HCT116 (cell line): ENCODE results near the gene KNSTRN. TPM values are rescaled to one million over a fixed set of nuclear protein-coding genes. Genes with fewer than 3 reads are reported as not detected.

Experiments used
- ATAC-seq: fragments of 200-7000 bp; cut with Tn5 transposase; 2 replicates; pipeline ENCODE4 v1.9.1; 2020; ENCODE audit warnings: mild to moderate bottlenecking, moderate library complexity
- BruUV-seq: library from RNA; stranded (reverse); fragments of 400-500 nt; replicated peaks from 2 replicates; lab custom pipeline; 2021; lab: Mats Ljungman, UMichigan
- CTCF ChIA-PET: fragments of 300-600 bp; sonication (Branson Sonifier 250); formaldehyde crosslinking; loops from one replicate; lab custom pipeline; 2021; ENCODE audit warnings: antibody characterized with exemption; lab: Charles Lee
- POLR2A ChIA-PET: fragments of 300-600, 350-600 bp; sonication (Branson Sonifier 250); formaldehyde crosslinking; loops from one replicate; lab custom pipeline; 2021; ENCODE audit warnings: antibody characterized with exemption; lab: Charles Lee
- RAD21 ChIA-PET, 2 experiments: fragments of 300-600 bp; sonication (Branson Sonifier 250); formaldehyde crosslinking; loops; one replicate each; lab custom pipeline; 2023; ENCODE audit warnings: low total read pairs in 2 of 2; ENCODE audit not compliant: uncharacterized antibody in 2 of 2, unreplicated experiment in 2 of 2, low non-redundant PET in 1 of 2; lab: Charles Lee
- DNase-seq: peaks from one replicate; pipeline ENCODE4 v3.0.0-alpha.2; 2010; ENCODE audit warnings: low read depth, low spot score
- H2AFZ ChIP-seq: fragments of 200-600 bp; shearing (Covaris generic), sonication (generic); 2 replicates; pipeline ENCODE4 v1.6.1; 2017; ENCODE audit warnings: low read depth, mixed run types, mixed read lengths, antibody characterized with exemption, low read length; ENCODE audit not compliant: poor library complexity, severe bottlenecking
- H3K27ac ChIP-seq: 2 replicates; pipeline ENCODE4 v1.5.1; 2012; ENCODE audit warnings: low read depth, low read length
- H3K27me3 ChIP-seq: fragments of 200-600 bp; sonication (generic); 2 replicates; pipeline ENCODE4 v1.6.1; 2016; ENCODE audit warnings: mixed run types, low read length, mixed read lengths; ENCODE audit not compliant: insufficient read depth
- H3K36me3 ChIP-seq, 2 experiments: fragments of 200-500 bp in 1 of 2; fragments of 200-600 bp in 1 of 2; sonication (Bioruptor generic) in 1 of 2; sonication (generic) in 1 of 2; 2 replicates each; pipeline versions ENCODE4 v1.5.1 to v1.6.1; 2014 to 2016; ENCODE audit warnings: low read length in 2 of 2, inconsistent platforms in 1 of 2, mixed read lengths in 1 of 2, mixed run types in 1 of 2; ENCODE audit not compliant: insufficient read depth in 2 of 2, control insufficient read depth in 1 of 2
- H3K4me1 ChIP-seq, 2 experiments: fragments of 200-600 bp in 1 of 2; sonication (generic) in 1 of 2; 2 replicates each; pipeline versions ENCODE4 v1.5.1 to v1.6.1; 2012 to 2017; ENCODE audit warnings: low read length in 2 of 2, inconsistent platforms in 1 of 2, mild to moderate bottlenecking in 1 of 2, mixed read lengths in 1 of 2, mixed run types in 1 of 2, moderate library complexity in 1 of 2; ENCODE audit not compliant: insufficient read depth in 2 of 2, control insufficient read depth in 1 of 2
- H3K4me2 ChIP-seq: fragments of 200-600 bp; sonication (generic); 2 replicates; pipeline ENCODE4 v1.6.1; 2017; ENCODE audit warnings: mixed run types, low read length, mixed read lengths
- H3K4me3 ChIP-seq, 2 experiments: fragments of 200-600 bp in 1 of 2; sonication (generic) in 1 of 2; replicated peaks in 1 of 2; 2 replicates each; pipeline ENCODE4 v1.5.1; 2011 to 2016; ENCODE audit warnings: low read length in 2 of 2, control low read depth in 1 of 2, low read depth in 1 of 2, mild to moderate bottlenecking in 1 of 2, mixed read lengths in 1 of 2, mixed run types in 1 of 2
- H3K79me2 ChIP-seq: fragments of 200-600 bp; sonication (generic); 2 replicates; pipeline ENCODE4 v1.6.1; 2017; ENCODE audit warnings: mild to moderate bottlenecking, mixed run types, low read length, moderate library complexity, mixed read lengths; ENCODE audit not compliant: insufficient read depth
- H3K9ac ChIP-seq: fragments of 200-600 bp; sonication (generic); 2 replicates; pipeline ENCODE4 v1.6.1; 2016; ENCODE audit warnings: low read length, mixed read lengths
- H3K9me2 ChIP-seq: fragments of 200-600 bp; sonication (generic), shearing (Covaris generic); 2 replicates; pipeline ENCODE4 v1.6.1; 2017; ENCODE audit warnings: mixed run types, mild to moderate bottlenecking, moderate library complexity; ENCODE audit not compliant: insufficient read depth
- H3K9me3 ChIP-seq, 2 experiments: fragments of 200-500 bp in 1 of 2; fragments of 200-600 bp in 1 of 2; sonication (Bioruptor generic) in 1 of 2; sonication (generic) in 1 of 2; 2 replicates each; pipeline ENCODE4 v1.6.1; 2014 to 2017; ENCODE audit warnings: low read length in 2 of 2, mixed read lengths in 2 of 2, inconsistent platforms in 1 of 2, low read depth in 1 of 2, mild to moderate bottlenecking in 1 of 2, mixed run types in 1 of 2, moderate library complexity in 1 of 2; ENCODE audit not compliant: control insufficient read depth in 1 of 2, insufficient read depth in 1 of 2
- H4K20me1 ChIP-seq: fragments of 200-600 bp; sonication (generic), shearing (Covaris generic); 2 replicates; pipeline ENCODE4 v1.6.1; 2017; ENCODE audit warnings: mixed run types, mild to moderate bottlenecking, moderate library complexity; ENCODE audit not compliant: insufficient read depth
- ATF3 ChIP-seq: IDR thresholded peaks from 2 replicates; pipeline ENCODE4 v1.6.1; 2012
- CBX3 ChIP-seq: IDR thresholded peaks from 2 replicates; pipeline ENCODE4 v1.6.1; 2012; ENCODE audit warnings: low read depth
- CEBPB ChIP-seq: IDR thresholded peaks from 2 replicates; pipeline ENCODE4 v1.6.1; 2012; ENCODE audit warnings: low read depth
- CTCF ChIP-seq, 3 experiments: fragments of 200-600 bp in 1 of 3; sonication (generic) in 1 of 3; IDR thresholded peaks in 2 of 3; conservative IDR thresholded peaks in 1 of 3; 2 replicates each; pipeline ENCODE4 v1.5.1; 2012 to 2017; ENCODE audit warnings: low read depth in 2 of 3, low read length in 2 of 3, antibody characterized with exemption in 1 of 3, borderline replicate concordance in 1 of 3, control low read depth in 1 of 3, mild to moderate bottlenecking in 1 of 3, mixed read lengths in 1 of 3, mixed run types in 1 of 3, moderate library complexity in 1 of 3; ENCODE audit not compliant: insufficient read depth in 1 of 3
- POLR2A ChIP-seq: IDR thresholded peaks from 2 replicates; pipeline ENCODE4 v1.7.0; 2011; ENCODE audit warnings: borderline replicate concordance; ENCODE audit not compliant: insufficient read depth, insufficient read length; ENCODE audit errors: extremely low read depth
- POLR2AphosphoS5 ChIP-seq: IDR thresholded peaks from 2 replicates; pipeline ENCODE4 v1.6.1; 2011; ENCODE audit warnings: mild to moderate bottlenecking, low read depth, low read length, moderate library complexity
- TCF7L2 ChIP-seq: IDR thresholded peaks from 2 replicates; pipeline ENCODE4 v1.7.0; 2011; ENCODE audit warnings: borderline replicate concordance, inconsistent platforms; ENCODE audit not compliant: insufficient read depth, insufficient read length; ENCODE audit errors: extremely low read depth
- ZNF274 ChIP-seq: fragments of 200-500 bp; sonication (Bioruptor generic); IDR thresholded peaks from 2 replicates; pipeline ENCODE4 v1.6.1; 2014; ENCODE audit warnings: mild to moderate bottlenecking, low read depth, low read length, inconsistent platforms
- intact Hi-C: fragments of 100-400 bp; cut with micrococcal nuclease; formaldehyde crosslinking; loops from 2 replicates; pipeline ENCODE4 v1.10.0; 2022
- total RNA-seq: library from RNA; stranded (reverse); gene quantifications from one replicate; pipeline ENCODE4 v1.2.1, GENCODE V29; 2021; ENCODE audit not compliant: unreplicated experiment

Gene KNSTRN
- total RNA-seq, 1 experiment from 2014 or later, result 84.1 TPM

GRCh38 chr15:40398413-40398873, 15.9 kb downstream of the KNSTRN start:
- BruUV-seq, result no TSS peak

More at GRCh38 chr15:40398413-40398873, 15.9 kb downstream of the KNSTRN start:
- no peak overlapping the region for H3K9ac ChIP-seq
- intact Hi-C loops, result no loop called here
- no peaks in the 10 kb centered on the region for H3K79me2 ChIP-seq
- DNase-seq, result no peak
- no peaks in the 10 kb centered on the region for H3K9me3 ChIP-seq
- H4K20me1 ChIP-seq, result no peaks in the 10 kb centered on the region
- H3K9me2 ChIP-seq, result no peaks in the 10 kb centered on the region
- CTCF ChIA-PET, result interaction anchor here (1.1 to 1.2 kb wide), 2 partner anchors 31 to 60 kb away, joined by 3 read pairs; no protein-coding TSS in a partner anchor
- no peak overlapping the region for H3K4me2 ChIP-seq
- peaks cover 5 to 7% of the 10 kb centered on the region in 2 experiments; a peak in 3 of 4 replicates for H3K36me3 ChIP-seq
- RAD21 ChIA-PET, result no interaction called here
- POLR2A ChIA-PET, result no interaction called here
- H3K27ac ChIP-seq, result no peak overlapping the region
- H3K4me3 ChIP-seq, result no peak overlapping the region
- H2AFZ ChIP-seq, result no peak overlapping the region
- no peaks in the 10 kb centered on the region for H3K27me3 ChIP-seq
- no peak for ATAC-seq
- TF ChIP-seq ZNF274 (no peak), POLR2AphosphoS5 (no peak), POLR2A (no peak), CTCF (IDR thresholded peaks at IDR 0.05 in 2 of 3, conservative IDR thresholded peaks at IDR 0.05 in 1 of 3; ENCODE audit: borderline replicate concordance in 1 of 3, insufficient read depth in 1 of 3, low read depth in 2 of 3, low read length in 2 of 3) (no peak), CBX3 (no peak), CEBPB (no peak), ATF3 (no peak), TCF7L2 (no peak)
- no peaks in the 10 kb centered on the region for H3K4me1 ChIP-seq
